ENCODE results near the gene RELN. TPM values are rescaled to one million over a fixed set of nuclear protein-coding genes. Genes with fewer than 3 reads are reported as not detected.

The RELN gene
- total RNA-seq, 4 donors from 2014 or later, result 1.8 to 47.4 (median 6.7) TPM

- DNase-seq, result no peak
- no peak overlapping the region for H3K27ac ChIP-seq
These were observed 379.7 kb downstream of the RELN start for GRCh38 chr7:103609778-103610177.

GRCh38 chr7:103605640-103606039 is 383.8 kb downstream of the RELN start:
- Histone ChIP-seq H3K36me3 (no peaks in the 10 kb centered on the region), H3K4me3 (no peak overlapping the region), H3K27ac (no peak overlapping the region), H3K9me3 (no peaks in the 10 kb centered on the region), H3K4me1 (no peaks in the 10 kb centered on the region), H3K27me3 (no peaks in the 10 kb centered on the region)
- no peak for DNase-seq
- intact Hi-C loops (cut with DNase I; ENCODE audit: low total_unique reads), result no loop called here
- TF ChIP-seq POLR2A (IDR thresholded peaks at IDR 0.05) (no peak), CTCF (IDR thresholded peaks at IDR 0.05) (no peak)

More at GRCh38 chr7:103609778-103610177, 379.7 kb downstream of the RELN start:
- H3K4me1 ChIP-seq, result no peaks in the 10 kb centered on the region
- H3K4me3 ChIP-seq, result no peak overlapping the region
- H3K9me3 ChIP-seq, result no peaks in the 10 kb centered on the region
- no peaks in the 10 kb centered on the region for H3K36me3 ChIP-seq
- intact Hi-C loops (cut with DNase I; ENCODE audit: low total_unique reads), result no loop called here
- no peaks in the 10 kb centered on the region for H3K27me3 ChIP-seq
- no peak for TF ChIP-seq CTCF (IDR thresholded peaks at IDR 0.05)
- TF ChIP-seq POLR2A (IDR thresholded peaks at IDR 0.05), result no peak

GRCh38 chr7:103598326-103598905 is 391.0 kb downstream of the RELN start:
- Histone ChIP-seq H3K4me3 (no peak overlapping the region), H3K27ac (no peak overlapping the region), H3K27me3 (no peaks in the 10 kb centered on the region), H3K9me3 (no peaks in the 10 kb centered on the region), H3K4me1 (no peaks in the 10 kb centered on the region), H3K36me3 (no peaks in the 10 kb centered on the region)
- no peak for TF ChIP-seq CTCF (IDR thresholded peaks at IDR 0.05)
- TF ChIP-seq POLR2A (IDR thresholded peaks at IDR 0.05), result no peak
- DNase-seq, result no peak
- intact Hi-C loops (cut with DNase I; ENCODE audit: low total_unique reads), result no loop called here

GRCh38 chr7:103597606-103598005 is 391.9 kb downstream of the RELN start:
- H3K27me3 ChIP-seq, result no peaks in the 10 kb centered on the region
- no peaks in the 10 kb centered on the region for H3K36me3 ChIP-seq
- DNase-seq, result no peak
- TF ChIP-seq CTCF (IDR thresholded peaks at IDR 0.05) (no peak), POLR2A (IDR thresholded peaks at IDR 0.05) (no peak)
- no peak overlapping the region for H3K4me3 ChIP-seq
- no peaks in the 10 kb centered on the region for H3K9me3 ChIP-seq
- H3K27ac ChIP-seq, result no peak overlapping the region
- no peaks in the 10 kb centered on the region for H3K4me1 ChIP-seq
- intact Hi-C loops (cut with DNase I; ENCODE audit: low total_unique reads), result no loop called here

GRCh38 chr7:103594186-103594585 is 395.3 kb downstream of the RELN start:
- Histone ChIP-seq H3K27ac (no peak overlapping the region), H3K36me3 (no peaks in the 10 kb centered on the region)

GRCh38 chr7:103593691-103594090 is 395.8 kb downstream of the RELN start:
- Histone ChIP-seq H3K4me3 (no peak overlapping the region), H3K4me1 (no peaks in the 10 kb centered on the region), H3K36me3 (no peaks in the 10 kb centered on the region), H3K27ac (no peak overlapping the region), H3K9me3 (no peaks in the 10 kb centered on the region), H3K27me3 (no peaks in the 10 kb centered on the region)
- intact Hi-C loops (cut with DNase I; ENCODE audit: low total_unique reads), result no loop called here
- TF ChIP-seq POLR2A (IDR thresholded peaks at IDR 0.05) (no peak), CTCF (IDR thresholded peaks at IDR 0.05) (no peak)
- no peak for DNase-seq

More at GRCh38 chr7:103594186-103594585, 395.3 kb downstream of the RELN start:
- TF ChIP-seq POLR2A (IDR thresholded peaks at IDR 0.05), result no peak
- Histone ChIP-seq H3K9me3 (no peaks in the 10 kb centered on the region), H3K4me3 (no peak overlapping the region), H3K4me1 (no peaks in the 10 kb centered on the region), H3K27me3 (no peaks in the 10 kb centered on the region)
- intact Hi-C loops (cut with DNase I; ENCODE audit: low total_unique reads), result no loop called here
- DNase-seq, result no peak
